Stimulated activated CD4-positive, alpha-beta T cell treated with anti-CD3 and anti-CD28 coated beads, Interleukin-12 subunit alpha, Interleukin-12 subunit beta, amount 100 ng/mL, for 24 hours (primary cell): ENCODE measurements around the gene SPOCK3.
"Not testable (repeated sequence)": the region's sequence is repeated elsewhere in the genome, so short reads cannot be mapped to it uniquely, and the experiment has no call there.

Source experiments
- DNase-seq, 2 experiments: peaks; one replicate each; pipeline ENCODE4 v3.0.0-alpha.2; 2020; ENCODE audit warnings: low read depth in 2 of 2

SPOCK3 gene

GRCh38 chr4:166823126-166823525 lies 411.2 kb downstream of the SPOCK3 start:
- no peak for DNase-seq

DNA sequence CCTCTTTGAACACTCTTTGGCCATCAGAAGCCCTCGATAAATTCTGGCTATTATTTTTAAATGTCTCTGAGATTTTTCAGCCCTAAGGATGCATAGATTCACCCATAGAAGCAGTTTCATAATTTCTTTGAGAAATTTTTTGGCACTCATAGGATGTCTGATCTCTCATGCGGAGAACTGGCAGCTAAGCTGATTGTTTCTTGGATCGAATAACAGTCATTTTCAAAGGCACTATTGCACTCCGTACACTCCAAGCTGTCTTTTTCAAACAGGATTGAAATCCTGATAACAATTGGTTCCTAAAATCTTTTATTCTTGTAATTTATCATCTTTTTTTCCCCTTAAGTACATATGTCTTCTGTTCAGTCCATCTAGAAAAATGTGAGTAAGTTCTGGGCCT lies 411.9 kb downstream of the SPOCK3 start:
- DNase-seq: no peak

GRCh38 chr4:166816890-166817289 lies 417.4 kb downstream of the SPOCK3 start:
- DNase-seq: no peak

- no peak for DNase-seq
Observed at GRCh38 chr4:166808380-166808779, 425.9 kb downstream of the SPOCK3 start.

DNA sequence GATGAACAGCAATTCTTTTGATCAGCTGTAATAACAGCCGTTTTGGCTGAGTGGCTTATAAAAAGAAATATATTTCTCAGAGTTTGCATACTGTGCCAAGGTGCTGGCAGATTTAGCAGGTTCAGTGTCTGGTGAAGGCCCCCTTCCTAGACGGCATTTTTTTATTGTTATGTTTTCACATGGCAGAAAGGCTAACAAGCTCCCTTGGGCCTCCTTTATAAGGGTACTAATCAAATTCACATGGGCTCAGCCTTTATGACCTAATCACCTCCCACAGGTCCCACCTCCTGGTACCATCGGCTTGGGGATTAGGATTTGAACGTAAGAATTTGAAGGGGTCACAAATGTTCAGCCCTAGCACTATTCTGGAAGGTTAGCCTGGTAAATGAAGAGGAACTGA lies 431.9 kb downstream of the SPOCK3 start:
- DNase-seq: no peak

GRCh38 chr4:166798126-166798525 lies 436.2 kb downstream of the SPOCK3 start:
- DNase-seq: no peak

DNA sequence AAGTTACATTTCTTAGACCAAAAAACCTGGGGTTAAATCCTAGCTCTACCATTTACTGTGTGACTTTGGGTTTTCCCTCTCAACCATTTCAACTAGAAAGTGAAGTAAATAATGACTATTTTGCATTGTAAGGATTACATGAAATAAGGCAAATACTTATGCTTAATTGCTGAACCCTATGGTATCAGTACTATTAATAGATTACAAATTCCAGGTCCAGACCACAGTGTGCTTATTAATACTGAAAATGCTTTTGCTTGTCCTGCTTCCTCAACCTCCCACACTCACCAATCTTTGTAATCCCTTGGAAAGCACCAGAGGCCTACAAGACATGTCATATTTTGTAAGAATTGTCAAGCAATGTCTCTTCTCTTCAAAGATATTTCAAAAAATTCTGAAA lies 456.5 kb downstream of the SPOCK3 start:
- no peak for DNase-seq

DNA sequence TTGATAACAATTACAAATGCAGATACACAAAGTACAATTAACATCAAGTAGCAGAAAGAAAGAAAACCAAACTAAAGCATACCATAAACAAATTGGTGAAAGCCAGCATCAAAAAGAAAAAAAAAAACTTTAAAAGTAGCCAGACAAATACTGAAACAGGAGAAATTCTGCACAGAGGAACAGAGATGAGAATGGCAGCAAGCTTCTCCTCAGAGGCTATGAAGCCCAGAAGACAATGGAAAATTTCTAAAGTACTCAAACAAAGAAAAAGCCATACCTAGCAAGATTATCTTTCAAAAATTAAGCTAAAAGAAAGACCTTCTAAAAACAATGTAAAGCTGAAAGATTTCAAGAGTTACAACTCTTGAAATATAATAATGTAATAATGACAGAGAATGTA lies 471.3 kb downstream of the SPOCK3 start:
- DNase-seq: no peak

DNA sequence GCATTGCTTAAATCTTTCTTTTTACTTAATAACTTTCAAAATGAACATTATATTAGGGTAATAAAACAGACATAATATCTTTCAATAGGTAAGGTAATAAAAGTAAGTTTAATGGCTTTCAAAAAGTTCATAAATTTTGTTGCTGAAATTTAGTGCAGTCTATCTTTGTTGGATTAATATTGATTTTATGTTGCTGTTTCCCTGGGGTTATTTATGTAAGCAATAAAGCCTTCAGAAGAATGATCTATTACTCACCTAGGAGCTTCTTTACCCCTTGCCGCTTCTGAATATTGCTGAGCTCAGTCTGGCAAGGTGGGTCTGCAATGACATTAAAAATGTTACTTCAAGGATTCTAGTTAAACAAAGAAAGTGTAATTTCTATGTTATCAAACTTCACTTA lies 492.6 kb downstream of the SPOCK3 start:
- no peak for DNase-seq

DNA sequence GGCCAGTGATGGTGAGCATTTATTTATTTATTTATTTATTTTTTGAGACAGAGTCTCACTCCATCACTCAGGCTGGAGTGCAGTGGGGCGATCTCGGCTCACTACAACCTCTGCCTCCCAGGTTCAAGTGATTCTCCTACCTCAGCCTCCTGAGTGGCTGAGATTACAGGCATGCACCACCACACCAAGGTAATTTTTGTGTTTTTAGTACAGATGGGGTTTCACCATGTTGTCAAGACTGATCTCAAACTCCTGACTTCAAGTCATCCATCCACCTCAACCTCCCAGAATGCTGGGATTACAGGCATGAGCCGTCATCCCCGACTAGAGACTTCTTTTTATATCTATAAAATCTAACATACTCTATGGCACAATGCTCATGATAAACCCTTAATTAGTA lies 495.1 kb downstream of the SPOCK3 start:
- not testable (repeated sequence) for DNase-seq

- no peak for DNase-seq
Observed at GRCh38 chr4:166737430-166737829, 496.9 kb downstream of the SPOCK3 start.

DNA sequence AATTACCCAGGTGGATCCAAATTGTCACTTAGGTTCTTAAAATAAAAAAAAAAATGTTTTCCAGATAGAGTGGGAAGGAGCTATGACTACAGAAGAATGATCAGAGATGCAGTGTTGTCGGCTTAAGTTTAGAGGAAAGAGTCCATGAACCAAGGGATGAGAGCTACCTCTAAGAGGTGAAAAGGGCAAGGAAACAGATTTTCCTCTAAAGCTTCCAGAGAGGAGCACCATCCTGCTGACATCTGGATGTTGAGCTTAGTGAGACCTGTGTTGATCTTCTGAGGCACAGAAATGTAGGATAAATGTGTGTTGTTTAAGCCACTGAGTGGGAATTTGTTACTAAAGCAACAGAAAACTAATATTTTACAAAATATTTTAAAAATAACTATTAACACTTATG lies 498.7 kb downstream of the SPOCK3 start:
- DNase-seq: no peak

DNA sequence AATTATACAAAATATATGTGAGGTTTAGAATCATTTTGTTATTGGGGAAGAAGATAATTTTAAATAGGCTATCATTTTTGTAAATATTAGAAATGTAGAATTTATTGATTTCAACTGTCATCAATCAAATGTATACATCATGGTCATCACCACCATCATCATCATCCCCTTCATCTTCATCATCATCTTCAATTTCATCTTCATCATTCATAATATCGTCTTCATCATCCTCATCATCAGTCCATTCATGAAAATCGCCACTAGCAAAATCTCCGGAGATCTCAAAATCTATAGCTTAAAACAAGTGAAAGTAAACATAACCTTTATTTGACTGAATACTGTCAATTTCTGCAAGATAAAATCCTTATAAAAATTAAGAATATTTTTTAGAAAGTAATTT lies 499.5 kb downstream of the SPOCK3 start:
- DNase-seq: no peak

DNA sequence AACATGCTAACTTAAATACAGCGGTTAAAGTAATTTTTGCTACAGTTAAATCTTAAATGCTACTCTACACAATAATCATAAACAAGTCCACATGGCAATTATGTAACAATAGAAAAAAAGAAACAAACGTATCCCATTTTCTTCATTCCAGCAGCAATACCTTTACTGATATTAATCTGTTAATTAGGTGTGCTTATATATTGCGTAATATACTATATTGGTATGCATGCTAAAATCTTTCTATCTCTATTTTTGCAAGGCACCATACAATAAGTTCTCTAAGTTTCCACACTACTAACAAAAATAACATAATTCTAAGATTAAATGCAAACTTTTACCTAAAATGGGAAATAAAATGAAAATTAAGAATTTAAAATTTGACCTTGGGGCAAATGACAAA lies 500.6 kb downstream of the SPOCK3 start:
- DNase-seq: no peak

DNA sequence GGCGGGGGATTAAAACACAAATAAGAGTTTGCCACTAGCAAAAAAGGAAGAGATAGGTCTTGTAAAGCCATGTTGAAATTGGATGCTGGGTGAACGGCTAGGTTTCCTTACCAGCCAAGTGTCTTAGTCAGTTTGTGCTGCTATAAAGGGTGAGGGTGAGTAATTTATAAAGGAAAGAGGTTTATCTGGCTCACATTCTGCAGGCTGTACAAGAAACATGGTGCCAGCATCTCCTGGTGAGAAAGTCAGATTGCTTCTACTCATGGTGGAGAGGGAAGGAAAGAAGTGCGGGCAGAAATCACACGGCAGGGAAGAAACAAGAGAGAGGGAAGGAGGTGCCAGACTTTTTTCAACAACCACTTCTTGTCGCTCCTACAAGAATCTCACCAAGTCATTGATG lies 507.5 kb downstream of the SPOCK3 start:
- no peak for DNase-seq

- no peak for DNase-seq
Observed at GRCh38 chr4:166724369-166724768, 509.9 kb downstream of the SPOCK3 start.

- DNase-seq: no peak
Observed at GRCh38 chr4:166723532-166724140, 510.7 kb downstream of the SPOCK3 start.

DNA sequence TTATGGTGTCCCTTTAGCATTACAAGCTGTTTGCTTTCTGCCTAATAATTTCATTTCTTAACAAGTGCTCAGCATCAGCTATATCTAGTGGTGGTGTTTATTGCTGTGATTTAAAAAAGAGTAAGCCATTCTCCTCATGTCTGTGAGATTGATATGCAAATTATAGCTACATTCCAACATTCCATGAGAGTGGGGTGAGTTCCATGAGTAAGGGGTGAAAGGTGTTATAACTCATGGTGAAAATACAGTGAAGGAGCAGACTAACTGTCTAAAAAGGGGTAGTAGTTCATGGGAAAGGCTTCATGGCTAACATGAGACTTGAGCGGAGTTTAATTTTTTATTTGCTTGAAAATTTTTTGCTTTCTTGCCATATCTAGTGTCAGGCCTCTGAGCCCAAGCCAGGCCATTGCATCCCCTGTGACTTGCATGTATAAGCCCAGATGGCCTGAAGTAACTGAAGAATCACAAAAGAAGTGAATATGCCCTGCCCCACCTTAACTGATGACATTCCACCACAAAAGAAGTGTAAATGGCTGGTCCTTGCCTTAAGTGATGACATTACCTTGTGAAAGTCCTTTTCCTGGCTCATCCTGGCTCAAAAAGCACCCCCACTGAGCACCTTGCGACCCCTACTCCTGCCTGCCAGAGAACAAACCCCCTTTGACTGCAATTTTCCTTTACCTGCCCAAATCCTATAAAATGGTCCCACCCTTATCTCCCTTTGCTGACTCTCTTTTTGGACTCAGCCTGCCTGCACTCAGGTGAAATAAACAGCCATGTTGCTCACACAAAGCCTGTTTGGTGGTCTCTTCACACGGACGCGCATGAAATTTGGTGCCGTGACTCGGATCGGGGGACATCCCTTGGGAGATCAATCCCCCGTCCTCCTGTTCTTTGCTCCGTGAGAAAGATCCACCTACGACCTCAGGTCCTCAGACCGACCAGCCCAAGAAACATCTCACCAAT lies 518.3 kb downstream of the SPOCK3 start:
- not testable (repeated sequence) for DNase-seq

DNA sequence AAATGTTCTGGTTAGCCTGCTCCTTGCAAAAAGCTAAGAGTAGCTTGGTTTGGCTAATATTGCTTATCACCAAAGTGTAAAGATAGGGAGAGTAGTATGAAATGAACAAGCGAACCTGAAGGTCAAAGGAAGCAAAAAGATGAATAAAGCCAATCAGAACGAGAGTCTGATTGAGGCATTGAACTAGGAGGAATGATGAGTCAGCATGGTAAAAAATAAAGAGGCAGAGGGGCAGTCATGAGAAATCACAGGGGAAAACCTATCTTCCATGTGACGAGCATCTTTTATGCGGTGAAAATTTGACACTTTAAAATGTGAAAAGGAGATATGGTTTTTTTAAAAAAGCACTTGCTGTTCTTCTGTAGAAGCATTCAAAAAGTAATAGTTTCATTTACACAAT lies 533.7 kb downstream of the SPOCK3 start:
- DNase-seq: no peak

DNA sequence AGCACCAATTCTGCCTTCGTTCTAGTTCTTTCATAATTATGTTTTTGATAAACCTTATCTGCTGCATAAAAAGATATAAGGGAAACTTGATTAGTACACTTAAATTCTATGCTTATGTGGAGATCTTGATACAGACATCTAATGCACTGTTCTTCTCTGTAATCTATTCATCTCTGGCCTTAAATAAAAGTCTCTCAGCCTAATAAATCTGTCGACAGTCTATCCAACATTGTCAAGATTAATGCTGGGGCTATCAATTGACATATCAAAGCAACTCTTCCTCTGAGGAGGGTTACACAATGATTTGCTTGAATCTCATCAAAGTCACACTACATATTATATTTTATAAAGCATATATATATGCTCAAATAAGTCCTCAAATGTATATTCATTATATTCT lies 545.5 kb downstream of the SPOCK3 start:
- DNase-seq: no peak

GRCh38 chr4:166687828-166688227 lies 546.5 kb downstream of the SPOCK3 start:
- DNase-seq: no peak
